GM19043 (cell line): ENCODE data around the gene EIF3K.

ENCODE experiments used
- ATAC-seq: cut with Tn5 transposase; IDR thresholded peaks from one replicate; pipeline ENCODE4 v1.9.1; 2021; ENCODE audit warnings: low read depth; ENCODE audit not compliant: unreplicated experiment

Gene EIF3K

DNA sequence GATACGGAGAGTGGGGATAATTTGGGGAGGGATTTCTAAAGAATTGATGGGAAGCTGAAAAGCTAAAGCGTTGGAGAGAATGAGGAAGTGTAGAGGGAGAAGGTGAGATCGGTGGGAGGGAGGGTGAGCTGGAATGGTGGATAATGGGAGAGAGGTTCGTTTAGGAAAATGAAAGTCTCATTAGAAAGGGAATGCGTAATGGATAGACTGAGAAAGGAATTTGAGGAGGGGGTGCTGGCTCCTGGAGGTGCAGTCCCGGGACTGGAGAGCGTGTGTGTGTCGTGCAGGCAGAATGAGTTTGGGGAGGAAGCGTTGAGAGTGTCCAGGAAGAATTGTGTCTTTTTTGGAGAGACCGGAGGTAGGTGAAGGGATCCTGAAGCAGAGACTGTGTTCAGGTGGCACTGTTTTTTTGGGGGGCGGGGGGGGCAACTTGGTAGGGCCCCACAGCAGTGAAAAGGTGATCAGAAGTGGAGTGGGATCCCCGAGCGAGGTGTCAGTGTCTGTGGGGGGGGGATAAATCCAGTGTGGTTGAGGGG, 29.8 kb downstream of the EIF3K start:
- ATAC-seq: no peak

DNA sequence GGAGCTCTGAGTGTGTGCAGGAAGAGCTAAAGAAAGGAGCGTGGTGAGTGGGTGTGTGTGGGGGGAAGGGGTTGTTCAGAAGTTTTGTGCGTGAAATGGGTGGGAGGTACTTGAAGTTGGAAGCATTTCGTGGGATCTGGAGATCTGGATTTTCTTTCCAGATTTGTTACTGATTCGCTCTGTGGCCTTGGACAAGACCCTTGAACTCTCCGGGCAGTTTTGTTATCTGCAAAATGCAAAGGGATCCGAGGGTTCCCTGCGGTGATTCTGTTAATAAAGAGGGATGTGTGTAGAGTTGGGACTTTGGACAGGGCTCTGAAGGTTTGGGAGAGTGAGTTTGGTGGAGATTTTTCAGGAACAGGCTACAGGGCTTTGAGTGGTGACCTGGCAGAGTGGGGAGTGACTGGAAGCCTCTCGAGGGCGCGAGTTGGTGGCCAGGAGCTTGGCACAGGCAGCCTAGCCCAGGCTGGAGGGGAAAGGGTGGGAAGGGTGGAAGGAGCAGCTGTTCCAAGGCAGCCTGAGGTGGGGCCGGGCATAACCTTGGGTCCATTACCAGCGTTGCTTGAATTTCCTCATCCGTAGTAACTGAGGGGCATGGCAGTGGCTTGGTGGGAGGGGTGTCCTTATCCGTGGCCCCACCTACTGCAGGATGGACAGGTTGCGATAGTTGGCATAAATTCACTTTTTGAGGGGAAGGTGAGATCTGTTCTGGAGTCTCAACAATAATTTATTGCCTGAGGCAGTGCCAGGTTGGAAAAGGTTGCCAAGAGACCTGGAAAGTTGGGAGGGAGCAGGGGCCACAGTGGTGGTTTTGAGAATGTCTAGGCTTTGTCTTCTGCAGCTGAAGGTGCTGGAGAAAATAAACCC, 30.6 kb downstream of the EIF3K start:
- no peak for ATAC-seq

GRCh38 chr19:38650172-38650775, 31.3 kb downstream of the EIF3K start:
- no peak for ATAC-seq

GRCh38 chr19:38650911-38651584, 32.1 kb downstream of the EIF3K start:
- no peak for ATAC-seq

DNA sequence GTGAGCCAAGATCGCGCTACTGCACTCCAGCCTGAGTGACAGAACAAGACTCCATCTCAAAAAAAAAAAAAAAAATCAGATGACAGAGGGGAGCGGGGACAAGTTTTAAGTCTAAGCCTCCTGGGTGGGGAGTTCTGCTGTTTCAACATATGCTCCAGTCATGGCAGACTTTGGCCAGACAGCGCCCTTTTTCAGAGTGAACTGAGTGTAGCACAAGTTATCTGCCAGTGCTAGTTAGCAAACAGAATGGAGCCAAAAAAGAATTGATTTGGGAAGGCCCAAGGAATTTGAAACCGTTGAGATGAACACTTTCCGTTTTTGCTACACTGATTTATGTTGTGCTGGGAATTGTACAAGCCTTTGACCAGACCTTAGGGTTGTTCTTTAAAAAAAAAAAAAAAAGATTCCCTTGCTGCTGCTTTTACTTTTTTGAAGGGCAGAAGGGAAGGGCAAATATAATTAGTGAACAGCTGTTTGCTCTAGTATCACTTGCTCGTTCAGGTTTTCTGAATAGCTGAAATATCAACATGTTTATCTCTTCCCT, 34.1 kb downstream of the EIF3K start:
- ATAC-seq: no peak

- no peak for ATAC-seq
Observed at GRCh38 chr19:38654628-38655055, 35.7 kb downstream of the EIF3K start.

DNA sequence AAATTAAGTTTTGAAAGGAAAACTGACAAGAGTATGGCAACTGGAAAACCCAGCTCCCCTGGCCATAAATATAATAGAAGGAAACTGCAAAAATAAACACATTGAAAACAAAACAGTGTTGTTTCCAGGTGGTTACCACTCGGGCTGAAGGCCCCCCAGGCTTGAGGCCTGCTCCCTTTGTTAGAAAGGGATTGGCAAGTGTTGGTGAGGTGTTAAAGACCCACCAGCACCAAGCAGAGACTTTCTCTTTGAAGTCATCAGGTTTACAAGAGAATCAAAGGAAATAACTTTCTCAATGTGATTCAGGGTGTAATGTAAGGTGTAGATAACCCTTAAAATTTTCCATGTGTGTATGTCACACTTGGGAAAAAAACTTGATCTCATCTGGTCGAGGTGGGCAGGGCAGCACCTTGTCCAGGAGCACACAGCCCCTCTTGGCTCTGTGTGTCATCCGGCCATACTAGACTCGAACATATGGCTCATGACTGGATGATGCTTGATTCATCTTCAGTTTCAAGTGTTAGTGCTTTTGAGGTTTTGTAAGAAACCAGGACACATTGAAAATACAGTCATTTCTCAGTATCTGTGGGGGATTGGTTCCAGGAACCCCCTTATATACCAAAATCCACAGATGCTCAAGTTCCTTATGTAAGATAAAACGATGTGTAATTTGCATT, 36.3 kb downstream of the EIF3K start:
- no peak for ATAC-seq

GRCh38 chr19:38656171-38656981, 37.4 kb downstream of the EIF3K start:
- no peak for ATAC-seq

DNA sequence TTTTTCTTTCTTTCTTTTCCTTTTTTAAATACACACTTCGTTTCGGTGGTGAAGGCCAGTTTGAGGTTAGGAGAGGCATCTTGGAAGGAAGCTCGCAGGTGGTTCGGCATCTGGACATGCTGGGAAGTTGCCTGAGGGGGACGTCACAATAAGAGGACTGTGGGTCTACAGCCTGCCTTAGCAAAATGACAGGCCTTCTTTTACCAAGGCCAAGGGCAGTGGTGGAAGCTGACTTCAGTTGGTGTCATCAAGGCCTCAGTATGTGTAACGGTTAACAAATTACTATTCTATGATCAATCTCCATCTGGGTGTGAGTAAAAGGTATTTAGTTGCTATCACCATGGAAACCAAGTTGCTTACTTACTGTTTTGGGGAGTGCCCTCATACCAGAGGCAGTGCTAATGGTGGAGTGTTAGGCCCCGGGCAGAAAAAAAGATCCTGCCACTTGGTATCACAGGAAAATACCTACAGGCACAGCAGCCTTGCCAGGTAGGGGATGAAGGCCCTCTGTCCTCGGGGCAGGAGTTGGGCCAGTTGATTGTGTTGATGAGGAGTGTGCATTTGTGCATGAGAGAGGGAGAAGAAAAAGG, 38.7 kb downstream of the EIF3K start:
- ATAC-seq: no peak

DNA sequence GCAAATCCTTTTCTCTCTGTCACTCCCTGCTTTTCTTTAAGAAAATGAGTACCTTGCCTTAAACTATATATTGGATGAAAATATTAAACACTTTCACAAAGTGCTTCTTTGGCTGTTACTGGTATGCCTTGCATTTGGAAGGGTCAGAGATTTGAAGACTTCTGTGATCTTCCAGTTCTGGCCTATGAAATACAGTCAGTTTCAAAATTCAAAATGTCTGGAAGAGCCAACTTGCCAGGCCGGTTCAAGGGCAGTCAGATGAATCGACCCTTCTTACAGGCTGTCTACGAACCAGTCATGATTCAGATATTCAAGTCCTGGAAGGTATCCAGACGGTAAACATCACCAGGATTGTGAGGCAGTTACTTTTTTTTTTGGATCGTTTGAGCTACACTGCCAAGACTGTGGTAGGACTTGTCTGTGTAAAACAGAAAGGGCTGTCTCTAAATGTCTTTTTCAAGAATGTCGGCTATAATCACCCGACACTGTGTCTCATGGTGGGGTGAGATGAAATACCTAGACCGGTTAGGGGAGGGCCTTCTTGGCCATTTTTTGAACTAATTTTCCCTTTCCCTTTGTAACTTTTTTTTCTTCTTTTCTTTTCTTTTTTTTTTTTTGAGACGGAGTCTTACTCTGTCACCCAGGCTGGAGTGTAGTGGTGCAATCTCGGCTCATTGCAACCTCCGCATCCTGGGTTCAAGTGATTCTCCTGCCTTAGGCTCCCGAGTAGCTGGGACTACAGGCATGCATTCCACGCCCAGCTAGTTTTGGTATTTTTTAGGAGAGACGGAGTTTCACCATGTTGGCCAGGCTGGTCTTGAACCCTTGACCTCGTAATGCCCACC, 39.7 kb downstream of the EIF3K start:
- ATAC-seq: no peak

DNA sequence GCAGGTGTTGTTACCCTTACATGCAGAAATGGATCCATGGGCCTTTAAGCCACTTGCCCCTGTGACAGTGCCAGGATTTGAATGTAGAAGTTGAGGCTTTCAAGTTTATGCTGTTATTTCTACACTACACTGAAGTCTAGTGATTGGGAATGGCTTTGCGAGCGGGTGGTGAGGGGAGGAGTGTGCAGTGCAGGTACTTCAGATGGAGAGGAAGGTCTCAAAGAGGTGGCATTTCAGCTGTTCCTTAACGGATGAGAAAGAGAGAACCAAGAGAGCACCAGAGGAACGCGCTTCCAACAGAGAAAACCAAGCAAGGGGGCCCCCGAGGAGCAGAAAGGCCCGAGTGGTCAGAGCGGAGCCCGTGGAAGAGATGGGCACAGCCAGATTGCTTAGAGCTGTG, 41.7 kb downstream of the EIF3K start:
- ATAC-seq: no peak

DNA sequence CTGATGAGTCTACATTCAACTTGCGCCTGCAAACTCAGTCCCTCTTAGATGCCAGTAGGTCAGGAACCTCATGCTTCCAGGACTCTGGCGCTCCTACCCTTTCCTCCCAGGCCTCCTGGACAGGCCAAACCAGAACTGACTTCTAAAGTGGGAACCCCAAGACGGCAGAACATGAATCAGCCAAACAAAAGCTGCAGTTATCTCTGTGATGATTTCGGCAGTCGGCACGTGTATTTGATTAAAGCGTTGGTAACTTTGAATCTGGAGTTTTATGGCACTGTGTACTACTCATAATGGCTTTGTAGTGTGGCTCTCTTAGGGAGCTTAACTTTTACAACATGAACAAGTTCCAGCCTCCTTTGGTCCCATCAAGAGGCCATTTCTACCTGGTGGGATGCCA, 42.1 kb downstream of the EIF3K start:
- no peak for ATAC-seq

- ATAC-seq: no peak
Observed at GRCh38 chr19:38661996-38662395, 43.0 kb downstream of the EIF3K start.

DNA sequence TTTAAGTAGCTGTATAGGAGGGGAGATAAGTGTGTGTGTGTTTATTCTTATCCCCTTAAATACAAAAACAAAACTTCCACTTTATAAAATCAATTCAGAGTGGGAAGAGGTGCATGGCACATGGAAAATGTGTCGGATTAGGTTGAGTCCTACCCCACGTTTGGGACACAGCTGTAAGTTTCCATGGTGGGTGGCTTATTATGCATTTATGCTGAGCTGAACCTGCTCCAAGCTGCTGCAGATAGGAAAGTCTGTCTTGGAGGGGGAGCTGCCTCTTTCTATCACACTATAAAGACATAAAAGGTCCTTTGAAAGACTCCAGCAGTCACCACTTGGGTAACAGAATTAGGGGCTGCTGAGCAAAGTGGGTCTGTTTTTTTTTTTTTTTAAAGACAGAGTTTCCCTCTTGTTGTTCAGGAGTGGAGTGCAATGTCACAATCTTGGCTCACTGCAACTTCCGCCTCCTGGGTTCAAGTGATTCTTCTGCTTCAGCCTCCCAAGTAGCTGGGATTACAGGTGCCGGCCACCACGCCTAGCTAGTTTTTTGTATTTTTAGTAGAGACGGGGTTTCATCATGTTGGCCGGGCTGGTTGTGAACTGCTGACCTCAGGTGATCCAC, 43.7 kb downstream of the EIF3K start:
- ATAC-seq: no peak

DNA sequence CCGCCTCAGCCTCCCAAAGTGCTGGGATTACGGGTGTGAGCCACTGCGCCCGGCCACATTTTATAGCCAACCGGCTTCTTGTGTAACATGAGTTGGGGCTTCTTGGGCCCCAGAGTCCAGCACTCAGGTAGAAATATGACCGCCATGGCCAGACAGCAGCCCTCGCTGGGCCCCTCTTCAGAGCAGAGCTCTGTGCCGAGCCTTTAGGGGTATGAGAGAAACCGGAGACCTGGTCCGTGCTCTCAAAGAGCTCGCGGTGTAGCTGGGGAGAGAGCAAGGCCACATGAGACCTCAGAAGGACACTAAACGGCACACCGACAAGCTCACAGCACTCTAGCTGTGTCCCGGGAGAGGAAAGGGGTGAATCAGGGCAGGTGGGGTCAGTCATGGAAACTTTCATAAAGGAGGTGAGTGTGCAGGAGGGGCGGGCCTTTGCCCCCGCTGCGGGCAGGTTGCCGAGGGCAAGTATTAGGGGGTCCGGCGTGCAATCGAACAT, 44.2 kb downstream of the EIF3K start:
- no peak for ATAC-seq

- ATAC-seq: no peak
Observed at GRCh38 chr19:38663957-38664502, 45.0 kb downstream of the EIF3K start.

DNA sequence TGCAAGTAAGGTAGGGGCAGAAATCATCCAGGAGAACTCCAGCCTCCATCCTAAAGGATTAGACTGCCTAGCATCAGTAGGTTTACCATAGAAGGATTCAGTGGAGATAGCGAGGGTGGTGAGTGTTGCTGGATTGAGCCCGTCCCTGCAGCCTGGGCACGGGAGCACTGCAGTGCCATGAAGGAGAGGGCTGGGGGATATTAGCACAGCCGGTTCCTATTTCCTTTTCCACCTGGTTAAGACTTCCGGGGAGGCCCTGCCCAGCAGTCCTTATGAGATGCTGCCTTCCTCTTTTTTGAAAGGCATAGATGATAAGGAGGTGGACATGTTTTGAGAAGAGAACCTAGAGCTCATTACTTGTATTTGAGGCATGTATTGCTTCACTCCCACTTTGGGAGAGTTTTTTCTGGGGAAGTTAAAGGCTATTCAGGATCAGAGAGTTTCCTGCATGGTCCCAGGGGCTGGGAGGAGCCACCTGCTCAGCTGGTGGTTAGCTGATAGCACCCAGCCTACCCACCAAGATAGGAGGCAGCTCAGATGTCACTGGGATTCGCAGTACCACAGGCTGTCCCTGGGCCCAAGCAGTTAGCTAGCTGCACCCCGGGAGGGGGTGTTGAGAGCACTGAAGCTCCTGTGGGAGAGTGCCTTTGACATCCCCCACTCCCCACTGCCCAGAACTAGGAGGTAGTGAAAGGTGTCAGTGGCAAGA, 45.7 kb downstream of the EIF3K start:
- ATAC-seq: no peak
